ENCODE results near the gene RAD18. TPM values are rescaled to one million over a fixed set of nuclear protein-coding genes. Genes with fewer than 3 reads are reported as not detected.

Gene RAD18
- polyA plus RNA-seq, 1 donor from 2014 or later: 4.7 TPM

- H3K27ac ChIP-seq (ENCODE audit: low read length): no peak overlapping the region
- H3K9me3 ChIP-seq (ENCODE audit: low read length): no peaks in the 10 kb centered on the region
- H3K36me3 ChIP-seq (ENCODE audit: insufficient read depth, low read length): no peaks in the 10 kb centered on the region
- H3K79me2 ChIP-seq (replicated peaks; ENCODE audit: insufficient read depth, low read length): no peaks in the 10 kb centered on the region
- H3K4me2 ChIP-seq (ENCODE audit: low read length): no peak overlapping the region
- no peak overlapping the region for H2AFZ ChIP-seq (ENCODE audit: low read depth, low read length)
- H3K27me3 ChIP-seq (ENCODE audit: insufficient read depth, low read depth, low read length): no peaks in the 10 kb centered on the region
- H4K20me1 ChIP-seq (ENCODE audit: insufficient read depth): no peaks in the 10 kb centered on the region
- no peaks in the 10 kb centered on the region for H3K9me2 ChIP-seq (ENCODE audit: insufficient read depth, low read length)
- H3F3A ChIP-seq (ENCODE audit: insufficient read depth, low read length, poor library complexity, severe bottlenecking): no peaks in the 10 kb centered on the region
- no peak overlapping the region for H3K4me3 ChIP-seq (ENCODE audit: low read length)
- H3K9ac ChIP-seq (ENCODE audit: low read length): no peak overlapping the region
- no peak for TF ChIP-seq SMC3 (conservative IDR thresholded peaks at IDR 0.05; ENCODE audit: poor library complexity)
- TF ChIP-seq TAF1 (IDR thresholded peaks at IDR 0.05; ENCODE audit: low read depth): no peak
- no peak for TF ChIP-seq EP300 (conservative IDR thresholded peaks at IDR 0.05; ENCODE audit: poor library complexity, severe bottlenecking)
- no peak for TF ChIP-seq CTCF (IDR thresholded peaks at IDR 0.05; ENCODE audit: poor library complexity, severe bottlenecking)
- no peak for TF ChIP-seq REST (IDR thresholded peaks at IDR 0.05; ENCODE audit: borderline replicate concordance)
- TF ChIP-seq RAD21 (conservative IDR thresholded peaks at IDR 0.05): no peak
Observed at GRCh38 chr3:8847317-8847716, 116.0 kb downstream of the RAD18 start.

GRCh38 chr3:8846176-8846575, 117.1 kb downstream of the RAD18 start:
- Histone ChIP-seq H2AFZ (ENCODE audit: low read depth, low read length) (no peak overlapping the region), H3K9me3 (ENCODE audit: low read length) (no peaks in the 10 kb centered on the region), H3K4me2 (ENCODE audit: low read length) (no peak overlapping the region), H3K9me2 (ENCODE audit: insufficient read depth, low read length) (no peaks in the 10 kb centered on the region), H3F3A (ENCODE audit: insufficient read depth, low read length, poor library complexity, severe bottlenecking) (no peaks in the 10 kb centered on the region), H4K20me1 (ENCODE audit: insufficient read depth) (no peaks in the 10 kb centered on the region), H3K4me3 (ENCODE audit: low read length) (no peak overlapping the region), H3K27me3 (ENCODE audit: insufficient read depth, low read depth, low read length) (no peaks in the 10 kb centered on the region), H3K36me3 (ENCODE audit: insufficient read depth, low read length) (no peaks in the 10 kb centered on the region), H3K27ac (ENCODE audit: low read length) (no peak overlapping the region), H3K9ac (ENCODE audit: low read length) (no peak overlapping the region), H3K79me2 (replicated peaks; ENCODE audit: insufficient read depth, low read length) (no peaks in the 10 kb centered on the region)
- TF ChIP-seq CTCF (IDR thresholded peaks at IDR 0.05; ENCODE audit: poor library complexity, severe bottlenecking) (no peak), TAF1 (IDR thresholded peaks at IDR 0.05; ENCODE audit: low read depth) (no peak), EZH2 (IDR thresholded peaks at IDR 0.05; ENCODE audit: borderline replicate concordance, insufficient read depth, low read length, poor library complexity, severe bottlenecking) (no peak), RAD21 (conservative IDR thresholded peaks at IDR 0.05) (no peak), SMC3 (conservative IDR thresholded peaks at IDR 0.05; ENCODE audit: poor library complexity) (no peak), MXI1 (conservative IDR thresholded peaks at IDR 0.05; ENCODE audit: poor library complexity, severe bottlenecking) (no peak), POLR2AphosphoS5 (IDR thresholded peaks at IDR 0.05) (no peak), EP300 (conservative IDR thresholded peaks at IDR 0.05; ENCODE audit: poor library complexity, severe bottlenecking) (no peak), REST (IDR thresholded peaks at IDR 0.05; ENCODE audit: borderline replicate concordance) (no peak)
